HG03558 (cell line): ENCODE results near the gene PNO1.
A peak's percentile ranks its signal among the peaks of the same experiment; 100 is the strongest.
"Not testable (repeated sequence)": the region's sequence is repeated elsewhere in the genome, so short reads cannot be mapped to it uniquely, and the experiment has no call there.

ENCODE experiments used
- ATAC-seq: cut with Tn5 transposase; IDR thresholded peaks from one replicate; pipeline ENCODE4 v1.9.1; 2021; ENCODE audit warnings: moderate number of reproducible peaks; ENCODE audit not compliant: unreplicated experiment; ENCODE audit errors: extremely low read depth

Gene PNO1

DNA sequence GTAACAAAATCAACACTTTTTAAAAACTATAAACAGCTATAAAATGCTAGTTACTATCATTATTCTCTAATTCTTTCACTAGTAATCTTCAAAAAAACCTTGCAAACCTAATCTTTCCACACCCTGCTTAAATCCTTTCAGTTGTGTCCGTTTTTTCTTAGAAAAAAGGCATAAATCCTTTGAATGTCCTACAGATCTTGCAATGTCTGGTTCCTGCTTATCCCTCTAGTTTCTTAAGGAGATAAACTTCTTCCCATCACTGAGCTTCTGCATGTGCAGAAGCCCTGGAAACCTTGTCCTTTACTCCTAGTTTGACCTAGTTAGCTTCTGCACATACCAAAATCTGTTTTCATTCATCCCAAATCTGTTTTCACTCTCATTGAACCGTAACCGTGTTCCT, 1.3 kb upstream of the PNO1 start:
- ATAC-seq = no peak

DNA sequence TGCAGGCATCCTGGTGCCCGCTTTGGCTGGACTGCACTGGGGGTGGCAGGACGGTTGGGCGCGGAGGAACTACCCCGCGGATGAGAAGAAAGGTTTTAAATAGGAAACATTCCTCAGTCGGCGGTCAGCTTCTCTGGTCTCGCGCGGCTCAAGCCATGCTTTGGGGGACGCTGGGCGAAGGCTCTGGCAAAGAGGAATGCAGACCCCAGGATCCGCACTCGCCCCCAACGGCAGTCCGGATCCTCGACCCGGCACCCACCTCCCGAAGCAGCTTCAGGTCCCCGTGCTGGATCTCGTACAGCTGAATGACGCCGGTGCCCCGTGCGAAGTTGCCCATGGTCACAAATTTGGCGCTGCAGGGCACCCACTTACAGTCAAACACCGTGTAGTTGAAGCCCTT, 686 bp upstream of the PNO1 start:
- ATAC-seq = peak; percentile 4

DNA sequence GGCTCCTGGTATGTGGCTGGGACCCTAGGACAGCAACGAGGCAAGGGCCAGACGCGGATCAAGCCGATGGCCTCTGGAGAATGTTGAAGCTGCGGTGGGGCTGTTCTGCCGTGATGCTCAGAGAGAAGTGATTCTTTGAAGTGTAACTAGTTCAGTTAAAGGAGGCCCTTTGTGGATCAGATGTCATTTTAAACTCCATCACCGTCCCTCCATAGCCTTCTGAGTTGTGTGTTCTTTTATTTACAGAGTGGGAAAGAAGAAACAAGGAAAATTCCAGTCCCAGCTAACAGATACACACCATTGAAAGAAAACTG, 403 bp downstream of the PNO1 start:
- no peak for ATAC-seq

DNA sequence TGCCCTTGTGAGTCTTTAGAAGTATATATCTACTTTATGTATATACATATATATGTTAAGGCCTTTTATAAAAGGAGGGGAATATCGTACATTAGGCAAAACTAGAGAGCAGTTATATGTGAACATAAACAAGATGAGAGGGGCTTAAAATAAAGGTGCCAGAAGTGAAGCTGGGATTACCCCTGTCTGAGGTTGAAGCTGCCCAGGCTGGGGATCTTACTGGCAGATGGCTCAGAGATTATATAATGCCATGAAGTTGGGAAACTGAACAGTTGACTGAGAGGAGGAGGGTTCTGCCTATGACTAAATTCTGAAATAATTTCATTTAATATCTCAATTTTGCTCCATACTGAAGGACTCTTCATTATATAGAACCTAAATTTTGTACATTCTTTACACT, 6.0 kb downstream of the PNO1 start:
- ATAC-seq = no peak

DNA sequence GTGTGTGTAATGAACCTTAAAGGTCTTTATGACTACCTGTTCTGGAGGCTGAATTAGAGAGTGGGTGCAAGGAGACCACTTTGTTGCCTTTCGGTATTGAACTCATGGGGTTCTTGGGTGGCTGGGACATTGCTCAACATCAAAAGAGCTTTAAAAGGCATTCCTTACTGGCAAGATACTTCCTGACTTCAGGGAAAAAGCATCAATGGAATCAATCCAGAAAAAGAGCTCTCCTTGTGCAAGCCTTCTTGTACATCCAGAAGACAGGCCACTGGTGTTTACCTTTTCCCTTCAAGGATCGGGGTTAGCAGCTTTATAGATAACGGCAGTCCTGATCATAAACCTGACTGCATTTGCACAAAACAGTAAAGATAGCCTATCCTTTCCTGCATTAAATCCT, 9.5 kb downstream of the PNO1 start:
- ATAC-seq = no peak

DNA sequence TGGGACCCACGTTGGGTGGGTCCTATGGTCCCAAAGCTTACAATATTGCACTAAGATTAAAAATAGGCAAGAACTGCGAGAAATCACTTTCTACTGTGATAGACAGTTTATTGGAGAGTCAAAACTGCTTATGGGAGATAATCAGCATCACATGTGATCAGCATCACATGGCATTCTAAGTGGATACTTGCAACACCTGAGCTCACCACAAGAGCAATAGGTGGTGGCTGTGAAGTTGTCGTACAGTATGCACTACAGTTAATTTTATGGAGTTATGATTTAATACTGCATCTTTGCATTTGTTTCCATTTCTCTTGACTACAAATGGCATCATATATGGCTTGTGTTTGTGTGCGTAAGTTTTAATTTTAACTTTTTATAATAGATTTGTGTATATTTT, 11.6 kb downstream of the PNO1 start:
- no peak for ATAC-seq

DNA sequence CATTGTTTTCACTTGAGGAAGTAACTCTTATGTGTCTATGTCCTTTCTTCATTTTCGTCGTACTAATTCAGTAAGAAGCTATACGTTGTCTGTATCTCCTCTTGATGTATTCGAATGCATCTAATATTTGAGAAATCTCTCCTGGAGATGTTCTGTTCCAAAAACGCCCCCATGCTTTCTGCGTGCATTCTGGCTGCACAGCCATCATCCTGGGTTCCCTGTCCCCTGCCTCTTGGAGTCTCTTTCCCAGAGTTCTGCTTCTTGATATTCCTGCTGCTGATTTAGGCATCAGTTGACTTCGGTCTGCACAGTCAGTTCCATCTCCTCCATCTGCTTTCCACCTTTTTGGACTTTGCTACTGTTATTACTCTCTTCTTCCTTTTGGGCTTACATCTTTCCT, 13.5 kb downstream of the PNO1 start:
- ATAC-seq = no peak

DNA sequence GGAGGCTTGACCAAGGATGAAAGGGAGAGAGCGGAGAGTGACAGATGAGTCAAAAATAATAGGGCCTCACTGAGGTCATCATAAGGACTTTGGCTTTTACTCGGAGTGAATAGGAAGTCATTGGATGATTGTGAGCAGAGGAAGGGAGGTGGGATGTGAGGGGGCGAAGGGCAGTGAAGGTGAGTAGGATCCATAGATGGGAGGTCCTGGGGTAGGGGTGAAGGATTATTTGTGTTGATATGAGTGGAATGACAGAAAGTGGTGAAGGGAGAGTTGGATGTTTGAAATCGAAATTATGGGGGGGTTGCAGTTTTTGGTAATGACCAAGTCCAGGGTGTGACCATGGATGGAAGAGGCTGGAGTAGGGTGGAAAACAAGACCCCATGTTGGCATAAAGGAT, 14.0 kb downstream of the PNO1 start:
- no peak for ATAC-seq

DNA sequence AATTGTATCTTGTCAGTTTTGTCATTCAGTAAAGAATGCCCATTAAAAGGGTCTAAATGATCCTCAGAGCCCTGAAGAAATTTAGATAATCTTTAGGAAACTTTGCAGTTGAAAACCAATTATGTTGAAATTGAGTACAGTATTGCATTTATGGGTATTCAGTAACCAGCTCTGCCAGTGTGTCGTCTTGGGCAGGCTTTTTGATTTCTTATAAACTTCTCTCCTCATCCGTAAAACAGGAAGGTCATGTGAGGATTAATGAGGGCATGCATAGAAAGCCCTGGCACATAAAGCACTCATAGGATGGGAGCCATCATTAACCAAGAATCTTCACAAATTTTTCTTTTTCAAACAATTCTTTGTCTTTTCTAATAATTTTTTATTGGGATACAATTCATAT, 14.8 kb downstream of the PNO1 start:
- no peak for ATAC-seq

DNA sequence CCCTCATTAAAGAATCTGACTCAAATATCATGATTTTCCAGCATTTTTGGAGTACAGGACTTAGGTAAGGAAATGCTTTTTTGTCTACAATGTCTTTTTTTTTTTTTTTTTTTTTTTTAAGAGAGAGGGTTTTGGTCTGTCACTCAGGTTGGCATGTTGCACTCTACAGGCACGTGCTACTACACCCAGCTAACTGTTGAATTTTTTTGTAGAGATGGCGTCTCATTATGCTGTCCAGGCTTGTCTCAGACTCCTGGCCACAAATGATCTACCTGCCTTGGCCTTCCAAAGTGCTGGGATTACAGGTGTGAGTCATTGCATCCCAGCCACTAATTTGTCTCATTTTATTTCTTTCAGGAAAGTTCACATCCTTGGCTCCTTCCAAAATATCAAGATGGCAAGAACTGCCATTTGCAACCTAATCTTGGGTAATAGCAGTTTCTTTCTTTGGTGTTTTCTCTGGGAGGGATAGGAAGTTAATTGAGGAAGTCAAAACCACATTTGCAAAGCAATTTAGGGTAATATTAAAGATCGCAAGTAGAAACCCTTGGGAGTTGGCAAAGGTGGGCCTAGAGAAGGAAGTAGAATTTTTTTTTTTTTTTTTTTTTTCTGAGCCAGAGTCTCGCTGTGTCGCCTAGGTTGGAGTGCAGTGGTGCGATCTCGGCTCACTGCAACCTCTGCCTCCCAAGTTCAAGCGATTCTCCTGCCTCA, 15.5 kb downstream of the PNO1 start:
- ATAC-seq = no peak

DNA sequence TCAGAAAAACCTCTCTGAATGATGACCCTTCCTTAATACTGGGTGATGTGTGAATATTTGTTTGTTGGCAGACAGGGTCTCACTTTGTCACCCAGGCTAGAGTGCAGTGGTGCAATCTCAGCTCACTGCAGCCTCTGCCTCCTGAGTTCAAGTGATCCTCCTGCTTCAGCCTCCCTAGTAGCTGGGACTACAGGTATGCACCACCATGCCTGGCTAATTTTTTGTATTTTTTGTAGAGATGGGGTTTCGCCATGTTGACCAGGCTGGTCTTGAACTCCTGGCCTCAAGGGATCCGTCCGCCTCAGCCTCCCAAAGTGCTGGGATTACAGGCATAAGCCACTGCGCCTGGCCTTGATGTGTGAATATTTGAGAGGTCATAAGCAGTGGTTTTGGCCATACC, 17.5 kb downstream of the PNO1 start:
- not testable (repeated sequence) for ATAC-seq

DNA sequence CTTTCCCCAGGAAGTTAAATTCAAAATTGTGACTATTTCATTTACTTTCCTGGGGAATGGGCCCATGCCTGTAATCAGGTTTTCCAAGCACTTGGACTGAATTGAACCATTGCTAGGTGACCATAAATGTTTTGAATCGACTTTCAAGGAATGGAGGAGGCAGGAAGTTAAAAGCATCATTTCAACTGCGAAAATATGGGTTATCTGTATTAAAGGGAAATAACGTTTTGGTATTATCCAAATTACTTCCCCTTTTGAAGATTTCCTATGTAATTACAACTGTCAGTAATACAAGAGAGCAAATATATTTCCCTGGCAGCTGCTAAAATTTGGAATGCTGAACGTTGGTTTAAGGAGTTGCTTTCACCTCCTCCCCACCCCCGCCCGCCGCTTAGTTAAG, 19.0 kb downstream of the PNO1 start:
- ATAC-seq = no peak

DNA sequence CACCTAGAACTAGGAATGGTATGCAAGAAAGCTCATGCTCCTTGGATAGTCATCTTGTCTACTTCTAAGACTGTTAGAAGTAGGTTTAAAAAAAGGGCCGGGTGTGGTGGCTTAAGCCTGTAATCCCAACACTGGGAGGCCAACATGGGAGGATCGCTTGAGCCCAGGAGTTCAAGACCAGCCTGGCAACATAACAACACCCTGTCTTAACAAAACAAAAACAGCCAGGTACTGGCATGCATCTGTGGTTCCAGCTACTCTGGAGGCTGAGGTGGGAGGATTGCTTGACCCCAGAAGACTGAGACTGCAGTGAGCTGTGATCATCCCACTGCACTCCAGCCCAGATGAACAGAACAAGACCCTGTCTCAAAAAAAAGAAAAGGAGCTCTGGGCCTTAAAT, 19.9 kb downstream of the PNO1 start:
- ATAC-seq = no peak

DNA sequence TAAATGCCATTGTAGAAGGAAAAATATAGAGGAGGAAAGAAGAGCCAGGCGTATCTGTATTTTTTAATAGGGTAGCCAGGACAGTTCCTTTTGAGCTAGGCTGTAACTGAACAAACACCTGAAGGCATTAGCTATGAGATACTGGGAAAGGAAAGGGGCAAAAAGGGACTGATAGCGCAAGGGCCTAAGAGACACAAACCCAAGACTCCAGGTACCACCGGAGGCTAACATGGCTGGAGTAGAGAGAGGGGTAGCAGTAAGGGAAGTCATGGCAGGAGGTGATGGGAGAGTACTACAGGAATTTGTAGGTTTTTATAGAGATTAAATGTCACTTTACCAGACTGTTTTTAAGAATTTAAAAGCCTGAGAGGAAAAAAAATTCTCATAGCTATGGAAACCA, 20.7 kb downstream of the PNO1 start:
- no peak for ATAC-seq

DNA sequence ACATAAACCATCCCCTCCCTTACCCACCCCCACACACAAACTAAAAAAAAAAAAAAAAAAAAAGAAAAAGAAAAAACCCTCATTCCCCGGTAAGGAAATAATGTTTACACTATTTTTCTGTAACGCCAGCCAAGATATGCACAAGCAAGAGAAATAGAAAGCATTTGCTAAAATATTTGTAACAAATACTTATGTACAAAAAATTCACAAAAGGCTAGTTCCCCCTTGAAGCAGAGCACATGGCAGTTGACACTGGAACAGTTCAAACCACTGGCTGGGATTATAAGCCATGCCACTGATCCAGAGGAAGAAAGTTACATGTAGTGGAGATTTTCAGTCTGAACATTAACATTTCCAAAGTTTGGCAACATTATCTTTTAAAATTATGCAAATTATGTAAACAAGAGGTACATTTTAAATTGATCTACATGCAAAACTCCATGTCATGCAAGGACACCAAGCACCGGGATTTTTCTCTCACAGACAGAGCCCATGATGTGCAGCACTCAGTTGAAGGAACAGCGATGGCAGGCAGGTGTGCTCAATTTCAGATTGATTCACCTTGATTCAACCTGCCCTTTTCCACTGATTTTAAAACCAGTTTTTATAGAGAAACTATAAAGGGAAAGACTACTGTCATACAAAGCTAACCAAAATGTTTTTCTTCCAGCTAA, 21.4 kb downstream of the PNO1 start:
- ATAC-seq = no peak

DNA sequence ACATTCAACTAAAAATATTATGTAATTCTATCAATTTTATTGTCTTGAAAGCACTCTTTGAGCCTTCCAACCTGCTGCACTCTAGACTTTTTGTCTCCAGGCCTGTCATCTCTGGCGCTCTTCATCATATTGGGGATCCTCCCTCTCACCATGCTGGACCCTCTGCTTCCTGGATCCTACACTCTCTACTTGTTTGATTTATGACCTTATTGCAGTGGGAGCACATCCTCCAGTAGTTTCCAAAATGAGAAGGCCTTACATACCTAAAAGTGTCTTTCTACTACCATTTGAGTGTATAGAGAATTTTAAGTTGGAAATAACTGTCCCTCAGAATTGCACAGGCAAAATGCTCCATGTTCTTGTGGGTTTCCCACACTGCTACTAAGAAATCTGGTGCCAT, 25.2 kb downstream of the PNO1 start:
- ATAC-seq = no peak

DNA sequence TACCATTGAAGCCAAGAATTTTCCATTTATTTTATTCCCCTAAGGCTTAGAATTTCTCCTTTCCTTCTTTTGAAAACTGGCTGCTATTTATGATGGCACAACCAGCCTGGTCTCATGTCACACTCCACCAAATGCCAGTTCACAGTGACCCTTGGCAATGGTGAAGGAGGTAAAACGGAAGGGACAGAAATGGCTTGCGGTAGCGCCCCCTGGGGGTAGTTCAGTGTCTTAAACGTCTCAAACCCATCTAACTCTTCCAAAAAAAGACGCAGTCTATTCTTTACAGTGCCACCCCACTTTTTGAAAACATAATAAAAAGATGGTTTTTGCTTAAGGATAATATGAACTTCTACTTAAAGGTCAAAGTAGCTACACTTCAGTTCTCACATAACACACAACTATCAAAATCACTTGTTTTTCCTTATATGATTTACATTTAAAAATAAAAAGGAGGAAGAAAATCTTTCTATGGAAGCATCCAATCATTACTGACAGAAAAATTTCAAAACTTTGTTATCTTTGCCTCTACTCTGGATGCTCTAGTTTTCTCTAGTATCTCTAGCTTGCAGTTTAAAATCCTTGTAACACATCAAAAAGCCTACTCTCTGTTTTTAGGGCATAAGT, 28.0 kb downstream of the PNO1 start:
- no peak for ATAC-seq

DNA sequence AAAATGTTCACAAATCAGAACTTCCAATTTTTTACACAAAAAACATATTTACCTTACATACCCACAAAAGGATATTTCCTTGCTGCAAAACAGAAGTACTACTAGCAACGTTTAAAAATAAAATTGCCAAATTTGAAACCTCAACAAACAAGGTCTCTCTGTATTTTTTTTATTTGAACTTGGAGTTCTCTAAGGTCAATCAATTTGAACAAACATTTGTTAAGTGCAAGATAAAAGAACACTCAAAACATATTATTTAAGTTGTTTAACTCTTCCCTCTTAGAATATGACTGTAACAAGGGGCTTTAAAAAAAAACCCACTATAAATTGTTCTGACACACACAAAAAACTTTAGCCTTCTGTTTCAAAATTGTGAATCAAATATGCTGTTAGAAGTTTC, 29.6 kb downstream of the PNO1 start:
- no peak for ATAC-seq

DNA sequence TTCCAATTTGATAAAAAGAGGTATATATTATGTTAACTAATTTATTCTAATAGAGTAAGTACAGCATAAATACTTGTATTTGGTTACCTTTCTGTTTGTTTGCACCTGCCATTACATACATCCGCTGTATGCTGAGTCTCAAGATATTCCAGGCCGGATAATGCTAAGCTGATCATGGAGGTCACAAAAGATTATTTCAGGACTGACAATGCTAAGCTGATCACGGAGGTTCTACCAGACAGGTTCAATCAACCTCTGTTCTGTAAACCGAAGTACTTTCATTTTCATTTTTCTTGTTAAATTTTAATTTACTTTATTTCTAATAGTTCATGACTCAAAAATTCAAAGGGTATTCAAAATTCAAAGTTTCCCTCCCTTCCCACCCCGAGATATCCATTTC, 31.1 kb downstream of the PNO1 start:
- ATAC-seq = no peak

DNA sequence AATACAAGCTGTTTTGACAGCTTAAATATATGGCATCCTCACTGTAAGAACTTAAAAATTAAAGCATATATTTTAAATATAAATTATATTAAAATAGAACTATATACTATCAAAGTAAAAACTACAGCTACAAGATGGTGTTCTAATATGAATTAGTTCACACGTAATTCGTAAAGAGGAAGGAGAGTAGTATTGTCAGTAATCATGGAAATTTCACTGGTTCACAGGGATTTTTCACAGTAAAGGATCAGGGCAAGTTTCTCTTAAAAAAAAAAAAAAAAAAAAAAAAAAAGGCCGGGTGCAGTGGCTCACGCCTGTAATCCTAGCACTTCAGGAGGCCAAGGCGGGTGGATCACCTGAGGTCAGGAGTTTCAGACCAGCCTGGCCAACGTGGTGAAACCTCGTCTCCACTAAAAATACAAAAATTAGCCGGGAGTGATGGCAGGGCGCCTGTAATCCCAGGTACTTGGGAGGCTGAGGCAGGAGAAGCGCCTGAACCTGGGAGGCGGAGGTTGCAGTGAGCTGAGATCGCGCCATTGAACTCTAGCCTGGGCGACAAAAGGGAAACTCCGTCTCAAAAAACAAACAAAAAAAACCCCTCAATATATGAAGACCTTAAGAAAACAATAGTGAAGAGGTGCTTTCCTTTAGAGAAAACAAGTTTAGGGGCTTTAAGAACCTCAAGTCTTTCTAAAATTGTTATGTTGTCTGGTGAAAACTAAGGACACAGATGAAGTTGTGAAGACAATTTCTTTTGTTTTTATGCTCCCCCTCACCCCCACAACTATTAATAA, 32.5 kb downstream of the PNO1 start:
- no peak for ATAC-seq

DNA sequence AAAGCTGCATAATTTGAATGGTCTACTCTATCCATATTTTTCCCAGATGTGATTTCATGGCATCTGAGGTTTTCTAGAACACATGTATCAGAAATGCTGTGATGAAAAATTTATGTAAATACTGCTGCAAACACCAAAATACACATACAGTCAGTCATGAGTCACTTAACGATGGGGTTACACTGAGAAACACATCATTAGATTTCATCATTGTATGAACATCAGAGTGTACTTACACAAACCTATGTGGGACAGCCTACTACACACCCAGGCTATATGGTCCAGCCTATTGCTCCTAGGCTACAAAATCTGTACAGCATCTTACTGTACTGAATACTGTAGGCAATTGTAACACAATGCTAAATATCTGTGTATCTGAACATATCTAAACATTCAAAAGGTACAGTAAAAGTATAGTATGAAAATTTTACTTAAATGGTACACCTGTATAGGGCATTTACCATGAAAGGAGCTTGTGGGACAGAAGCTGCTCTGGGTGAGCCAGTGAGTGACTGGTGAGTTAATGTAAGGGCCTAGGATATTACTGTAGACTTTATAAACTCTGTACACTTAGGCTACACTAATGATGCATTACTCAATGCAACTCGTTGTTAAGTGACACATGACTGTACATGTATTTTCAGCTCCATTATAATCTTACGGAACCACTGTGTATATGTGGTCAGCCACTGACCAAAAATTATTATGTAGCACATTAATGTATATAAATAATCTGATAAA, 33.5 kb downstream of the PNO1 start:
- ATAC-seq = no peak
